Measurements from ENCODE around the gene CERK.

GRCh38 chr22:46636221-46637002 is 101.6 kb downstream of the CERK start:
- TF ChIP-seq GATA2 (IDR thresholded peaks at IDR 0.05; ENCODE audit: low read depth, low read length): no peak
- no peak for TF ChIP-seq GATA3 (IDR thresholded peaks at IDR 0.05; ENCODE audit: low read depth, low read length)
